Omental fat pad (tissue), 4 donors: ENCODE measurements around the gene ANKRD9. TPM values are rescaled to one million over a fixed set of nuclear protein-coding genes. Genes with fewer than 3 reads are reported as not detected.
"Not testable (repeated sequence)": the region's sequence is repeated elsewhere in the genome, so short reads cannot be mapped to it uniquely, and the experiment has no call there.

Experiments used
- ATAC-seq: fragments of 150-250 bp; one replicate; pipeline ENCODE4 v1.9.1; 2016; ENCODE audit warnings: mild to moderate bottlenecking, moderate library complexity; ENCODE audit not compliant: low FRiP score
- DNase-seq: peaks from one replicate; pipeline ENCODE4 v3.0.0-alpha.2; 2019; ENCODE audit warnings: low spot score
- CTCF ChIP-seq, 3 donors: fragments of 450-650 bp; IDR thresholded peaks; one replicate each; pipeline ENCODE4 v1.5.1; 2016 to 2017; ENCODE audit warnings: antibody characterized with exemption in 3 of 3, mild to moderate bottlenecking in 3 of 3, moderate library complexity in 2 of 3
- total RNA-seq, 4 donors: library from RNA; depleted of rRNA; stranded (reverse); fragments of >200 nt; gene quantifications; one replicate each; pipeline ENCODE4 v1.1.0, GENCODE V29; 2016

ANKRD9 gene
- total RNA-seq, 4 donors from 2014 or later, result 15.1 to 25.9 (median 23.9) TPM

- DNase-seq, result peak; percentile 97
- ATAC-seq, result peak; percentile 100
- peak in 2 of 3 donors; percentile 89 to 95 for TF ChIP-seq CTCF (IDR thresholded peaks at IDR 0.05)
These were observed 15.1 kb upstream of the ANKRD9 start for GRCh38 chr14:102524451-102525218.

- no peak for TF ChIP-seq CTCF (IDR thresholded peaks at IDR 0.05)
- DNase-seq (no peak), ATAC-seq (no peak)
These were observed 14.2 kb upstream of the ANKRD9 start for GRCh38 chr14:102523569-102524450.

GRCh38 chr14:102523200-102523568 is 13.6 kb upstream of the ANKRD9 start:
- no peak for DNase-seq
- no peak for ATAC-seq
- TF ChIP-seq CTCF (IDR thresholded peaks at IDR 0.05), result no peak

GRCh38 chr14:102519709-102520108 is 10.1 kb upstream of the ANKRD9 start:
- not testable (repeated sequence) for ATAC-seq, DNase-seq

- DNase-seq (no peak), ATAC-seq (no peak)
- no peak for TF ChIP-seq CTCF (IDR thresholded peaks at IDR 0.05)
These were observed 8.6 kb upstream of the ANKRD9 start for GRCh38 chr14:102518063-102518648.

GRCh38 chr14:102517392-102518062 is 8.0 kb upstream of the ANKRD9 start:
- no peak for DNase-seq
- ATAC-seq, result peak; percentile 16
- TF ChIP-seq CTCF (IDR thresholded peaks at IDR 0.05), result no peak
